IMR-90 (cell line): ENCODE data around the gene HSH2D.

Source experiments
- POLR2A ChIP-seq: IDR thresholded peaks from 2 replicates; pipeline ENCODE4 v1.6.1; 2012; ENCODE audit warnings: mild to moderate bottlenecking, low read depth, low read length
- RAD21 ChIP-seq: IDR thresholded peaks from 2 replicates; pipeline ENCODE4 v1.6.1; 2012; ENCODE audit warnings: low read length, improper control_type of control experiment
- TF ChIP-seq, protein P1 (sequence below): conservative IDR thresholded peaks from 2 replicates; pipeline ENCODE4 v1.5.1; 2012; ENCODE audit warnings: mild to moderate bottlenecking, low read depth, low read length, improper control_type of control experiment

DNA sequence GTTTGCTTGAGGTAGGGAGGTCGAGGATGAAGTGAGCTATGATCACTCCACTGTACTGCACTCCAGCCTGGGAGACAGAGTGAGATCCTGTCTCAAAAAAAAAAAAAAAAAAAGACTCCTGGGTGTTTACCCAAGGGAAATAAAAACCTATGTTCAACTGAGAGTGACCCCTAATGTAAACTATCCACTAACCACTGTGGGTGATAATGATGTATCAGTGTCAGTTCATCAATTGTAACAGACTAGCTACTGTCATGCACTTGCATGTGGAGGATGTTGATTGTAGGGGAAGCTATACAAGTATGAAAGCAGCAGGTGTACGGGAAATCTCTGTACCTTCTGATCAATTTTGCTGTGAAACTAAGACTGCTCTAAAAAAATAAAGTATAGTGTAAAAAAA is 32.5 kb downstream of the HSH2D start:
- TF ChIP-seq POLR2A (no peak), RAD21 (no peak)
- TF ChIP-seq, protein P1, sequence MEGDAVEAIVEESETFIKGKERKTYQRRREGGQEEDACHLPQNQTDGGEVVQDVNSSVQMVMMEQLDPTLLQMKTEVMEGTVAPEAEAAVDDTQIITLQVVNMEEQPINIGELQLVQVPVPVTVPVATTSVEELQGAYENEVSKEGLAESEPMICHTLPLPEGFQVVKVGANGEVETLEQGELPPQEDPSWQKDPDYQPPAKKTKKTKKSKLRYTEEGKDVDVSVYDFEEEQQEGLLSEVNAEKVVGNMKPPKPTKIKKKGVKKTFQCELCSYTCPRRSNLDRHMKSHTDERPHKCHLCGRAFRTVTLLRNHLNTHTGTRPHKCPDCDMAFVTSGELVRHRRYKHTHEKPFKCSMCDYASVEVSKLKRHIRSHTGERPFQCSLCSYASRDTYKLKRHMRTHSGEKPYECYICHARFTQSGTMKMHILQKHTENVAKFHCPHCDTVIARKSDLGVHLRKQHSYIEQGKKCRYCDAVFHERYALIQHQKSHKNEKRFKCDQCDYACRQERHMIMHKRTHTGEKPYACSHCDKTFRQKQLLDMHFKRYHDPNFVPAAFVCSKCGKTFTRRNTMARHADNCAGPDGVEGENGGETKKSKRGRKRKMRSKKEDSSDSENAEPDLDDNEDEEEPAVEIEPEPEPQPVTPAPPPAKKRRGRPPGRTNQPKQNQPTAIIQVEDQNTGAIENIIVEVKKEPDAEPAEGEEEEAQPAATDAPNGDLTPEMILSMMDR, result no peak
